K562 (cell line): Measurements from ENCODE around the gene TRMT112. TPM values are rescaled to one million over a fixed set of nuclear protein-coding genes. Genes with fewer than 3 reads are reported as not detected.
A peak's percentile ranks its signal among the peaks of the same experiment; 100 is the strongest.

Experiments used
- BHLHE40 ChIP-seq: IDR thresholded peaks from 2 replicates; pipeline ENCODE4 v1.6.1; 2011; ENCODE audit warnings: low read length, improper control_type of control experiment
- FOXK1 ChIP-seq: sonication (generic); formaldehyde crosslinking; IDR thresholded peaks from 2 replicates; pipeline ENCODE4 v1.8.0; 2022; ENCODE audit warnings: missing genetic modification reagents, mild to moderate bottlenecking, borderline replicate concordance
- KDM5B ChIP-seq: fragments of 200-600 bp; sonication (generic); IDR thresholded peaks from 2 replicates; pipeline ENCODE4 v1.6.1; 2012; ENCODE audit warnings: low read depth, mild to moderate bottlenecking, moderate library complexity, low read length, control low read depth, inconsistent platforms; ENCODE audit not compliant: insufficient replicate concordance
- KLF10 ChIP-seq: fragments of 250-450 bp; sonication (Bioruptor Pico); IDR thresholded peaks from 2 replicates; pipeline ENCODE4 v1.6.1; 2021; ENCODE audit warnings: matching md5 sums
- OTX1 ChIP-seq: fragments of 450-650 bp; formaldehyde crosslinking; IDR thresholded peaks from 2 replicates; pipeline ENCODE4 v1.4.0; 2022; ENCODE audit warnings: mild to moderate bottlenecking
- PCBP1 ChIP-seq: fragments of 200-400 bp; formaldehyde crosslinking; IDR thresholded peaks from 2 replicates; pipeline ENCODE4 v1.6.1; 2018; ENCODE audit warnings: mild to moderate bottlenecking, low read depth, low read length; ENCODE audit not compliant: poor library complexity, severe bottlenecking
- POLR2AphosphoS5 ChIP-seq: IDR thresholded peaks from 2 replicates; pipeline ENCODE4 v1.6.1; 2011; ENCODE audit warnings: mild to moderate bottlenecking, low read depth, low read length, moderate library complexity; ENCODE audit not compliant: control insufficient read depth, insufficient read depth
- RBM25 ChIP-seq: fragments of 200-400 bp; formaldehyde crosslinking; IDR thresholded peaks from 2 replicates; pipeline ENCODE4 v1.6.1; 2018; ENCODE audit warnings: low read length, low read depth, moderate library complexity; ENCODE audit not compliant: severe bottlenecking
- RFX5 ChIP-seq: IDR thresholded peaks from 2 replicates; pipeline ENCODE4 v1.6.1; 2011; ENCODE audit warnings: low read depth, mild to moderate bottlenecking, improper control_type of control experiment, low read length
- SIRT6 ChIP-seq: IDR thresholded peaks from one replicate; pipeline ENCODE4 v1.6.1; 2012; ENCODE audit warnings: low read depth, mild to moderate bottlenecking, control low read depth, inconsistent platforms, low read length, moderate library complexity
- SMAD1 ChIP-seq: fragments of 150-350 bp; IDR thresholded peaks from 2 replicates; pipeline ENCODE4 v1.6.1; 2014; ENCODE audit warnings: low read length, low read depth; ENCODE audit not compliant: partially characterized antibody
- SRF ChIP-seq, 2 experiments: fragments of 250-450, 450-650 bp in 1 of 2; sonication (Bioruptor Pico) in 1 of 2; sonication (generic) in 1 of 2; formaldehyde crosslinking; IDR thresholded peaks; 2 replicates each; pipeline versions ENCODE4 v1.5.0 to v1.5.1; 2020 to 2022; ENCODE audit warnings: mild to moderate bottlenecking in 1 of 2, missing genetic modification reagents in 1 of 2
- THRAP3 ChIP-seq: fragments of 450-650 bp; IDR thresholded peaks from 2 replicates; pipeline ENCODE4 v1.6.1; 2016; ENCODE audit warnings: mild to moderate bottlenecking, inconsistent platforms, borderline replicate concordance
- ZKSCAN3 ChIP-seq: fragments of 250-450 bp; sonication (Bioruptor Pico); IDR thresholded peaks from 2 replicates; pipeline ENCODE4 v1.4.0; 2020
- ZNF239 ChIP-seq: fragments of 250-450 bp; sonication (Bioruptor Pico); IDR thresholded peaks from 2 replicates; pipeline ENCODE4 v1.4.0; 2020; ENCODE audit warnings: mild to moderate bottlenecking
- ZNF384 ChIP-seq: IDR thresholded peaks from 2 replicates; pipeline ENCODE4 v1.6.1; 2012; ENCODE audit warnings: low read depth, low read length, improper control_type of control experiment
- polyA plus RNA-seq, 8 experiments: library from polyadenylated mRNA; depleted of rRNA in 4 of 8; stranded (reverse) in 5 of 8; unstranded in 3 of 8; fragments of >200 nt; fragmentation: Nextera tagmentation in 2 of 8; fragmentation: Illumina TruSeq in 1 of 8; extraction: Ambion mirVana in 2 of 8; extraction: Trizol in 1 of 8; gene quantifications; 2 replicates each; pipeline versions ENCODE4 v1.2.1 to v1.2.3, GENCODE V29; 2011 to 2014; ENCODE audit warnings: inconsistent platforms in 1 of 8, missing spikeins in 1 of 8
- total RNA-seq, 7 experiments: library from RNA; depleted of rRNA in 6 of 7; stranded (reverse); fragments of >200 nt in 6 of 7; fragmentation: Illumina TruSeq in 2 of 7; extraction: Trizol in 2 of 7; gene quantifications; 2 replicates each; pipeline versions ENCODE4 v1.2.1 to v1.2.3, GENCODE V29; 2011 to 2021; ENCODE audit warnings: low replicate concordance in 1 of 7
- TF ChIP-seq, protein P1 (sequence below): fragments of 450-650 bp; IDR thresholded peaks from 2 replicates; pipeline ENCODE4 v1.6.1; 2016; ENCODE audit warnings: borderline replicate concordance
- TF ChIP-seq, protein P2 (sequence below): sonication (generic); IDR thresholded peaks from 2 replicates; pipeline ENCODE4 v1.6.1; 2016
- TF ChIP-seq, protein P3 (sequence below): fragments of 450-650 bp; IDR thresholded peaks from one replicate; pipeline ENCODE4 v1.6.1; 2018; ENCODE audit warnings: mild to moderate bottlenecking, moderate library complexity; ENCODE audit not compliant: partially characterized antibody
- TF ChIP-seq, protein P4 (sequence below): sonication (generic); formaldehyde crosslinking; IDR thresholded peaks from 2 replicates; pipeline ENCODE4 v1.8.0; 2023; ENCODE audit warnings: mild to moderate bottlenecking, missing genetic modification reagents

The TRMT112 gene
- total and polyA plus RNA-seq, 9 of the 15 experiments (the other 6 are each of a cell fraction or from before 2014, with no cell fraction given): 162 to 444 (median 300) TPM

DNA sequence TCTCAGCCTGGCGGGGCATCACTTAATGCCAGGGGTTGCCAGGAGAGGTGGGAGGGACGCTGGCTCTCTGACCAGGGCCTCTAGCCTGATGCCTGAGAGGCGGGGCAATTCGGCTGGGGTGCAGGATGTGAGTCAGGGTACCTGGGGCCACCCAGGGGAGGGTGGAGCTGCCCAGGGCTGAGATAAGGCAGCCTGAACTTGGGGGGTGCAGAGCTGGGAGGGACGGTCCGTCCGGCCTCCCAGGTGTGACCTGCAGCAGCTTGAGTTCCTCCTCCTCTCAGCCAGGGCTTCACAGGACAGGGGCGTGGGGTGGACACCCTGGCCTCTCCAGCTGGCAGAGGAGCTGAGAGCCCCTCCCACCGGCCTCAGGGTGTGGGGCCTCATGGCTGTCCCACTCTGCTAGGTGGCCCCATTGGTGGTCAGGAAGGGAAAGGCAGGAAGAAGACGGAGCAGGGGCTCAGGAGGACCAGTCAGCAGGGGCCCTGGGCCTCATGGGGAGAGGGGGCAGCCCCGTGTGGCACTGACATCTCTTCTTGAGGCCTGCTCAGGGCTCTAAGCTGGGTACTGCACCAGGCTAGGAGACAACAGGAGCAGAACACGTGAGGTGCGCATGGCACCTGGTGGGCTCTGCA, 40.7 kb upstream of the TRMT112 start (continued):
- TF ChIP-seq ZNF239 (no peak), KDM5B (no peak), SMAD1 (no peak), KLF10 (CRISPR knock-in tag) (no peak), PCBP1 (no peak), SRF (CRISPR knock-in tag; IDR thresholded peaks at IDR 0.05) (no peak), ZKSCAN3 (no peak), BHLHE40 (peak; percentile 52), FOXK1 (CRISPR knock-in tag) (no peak), THRAP3 (no peak), SIRT6 (no peak), OTX1 (CRISPR knock-in tag) (no peak), RBM25 (no peak), ZNF384 (no peak), RFX5 (no peak), POLR2AphosphoS5 (no peak)
- TF ChIP-seq, protein P1, sequence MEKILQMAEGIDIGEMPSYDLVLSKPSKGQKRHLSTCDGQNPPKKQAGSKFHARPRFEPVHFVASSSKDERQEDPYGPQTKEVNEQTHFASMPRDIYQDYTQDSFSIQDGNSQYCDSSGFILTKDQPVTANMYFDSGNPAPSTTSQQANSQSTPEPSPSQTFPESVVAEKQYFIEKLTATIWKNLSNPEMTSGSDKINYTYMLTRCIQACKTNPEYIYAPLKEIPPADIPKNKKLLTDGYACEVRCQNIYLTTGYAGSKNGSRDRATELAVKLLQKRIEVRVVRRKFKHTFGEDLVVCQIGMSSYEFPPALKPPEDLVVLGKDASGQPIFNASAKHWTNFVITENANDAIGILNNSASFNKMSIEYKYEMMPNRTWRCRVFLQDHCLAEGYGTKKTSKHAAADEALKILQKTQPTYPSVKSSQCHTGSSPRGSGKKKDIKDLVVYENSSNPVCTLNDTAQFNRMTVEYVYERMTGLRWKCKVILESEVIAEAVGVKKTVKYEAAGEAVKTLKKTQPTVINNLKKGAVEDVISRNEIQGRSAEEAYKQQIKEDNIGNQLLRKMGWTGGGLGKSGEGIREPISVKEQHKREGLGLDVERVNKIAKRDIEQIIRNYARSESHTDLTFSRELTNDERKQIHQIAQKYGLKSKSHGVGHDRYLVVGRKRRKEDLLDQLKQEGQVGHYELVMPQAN: peak; percentile 32; the same call in 1 of the 2 replicates
- TF ChIP-seq, protein P2, sequence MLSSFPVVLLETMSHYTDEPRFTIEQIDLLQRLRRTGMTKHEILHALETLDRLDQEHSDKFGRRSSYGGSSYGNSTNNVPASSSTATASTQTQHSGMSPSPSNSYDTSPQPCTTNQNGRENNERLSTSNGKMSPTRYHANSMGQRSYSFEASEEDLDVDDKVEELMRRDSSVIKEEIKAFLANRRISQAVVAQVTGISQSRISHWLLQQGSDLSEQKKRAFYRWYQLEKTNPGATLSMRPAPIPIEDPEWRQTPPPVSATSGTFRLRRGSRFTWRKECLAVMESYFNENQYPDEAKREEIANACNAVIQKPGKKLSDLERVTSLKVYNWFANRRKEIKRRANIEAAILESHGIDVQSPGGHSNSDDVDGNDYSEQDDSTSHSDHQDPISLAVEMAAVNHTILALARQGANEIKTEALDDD: no peak
- TF ChIP-seq, protein P3, sequence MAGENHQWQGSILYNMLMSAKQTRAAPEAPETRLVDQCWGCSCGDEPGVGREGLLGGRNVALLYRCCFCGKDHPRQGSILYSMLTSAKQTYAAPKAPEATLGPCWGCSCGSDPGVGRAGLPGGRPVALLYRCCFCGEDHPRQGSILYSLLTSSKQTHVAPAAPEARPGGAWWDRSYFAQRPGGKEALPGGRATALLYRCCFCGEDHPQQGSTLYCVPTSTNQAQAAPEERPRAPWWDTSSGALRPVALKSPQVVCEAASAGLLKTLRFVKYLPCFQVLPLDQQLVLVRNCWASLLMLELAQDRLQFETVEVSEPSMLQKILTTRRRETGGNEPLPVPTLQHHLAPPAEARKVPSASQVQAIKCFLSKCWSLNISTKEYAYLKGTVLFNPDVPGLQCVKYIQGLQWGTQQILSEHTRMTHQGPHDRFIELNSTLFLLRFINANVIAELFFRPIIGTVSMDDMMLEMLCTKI: no peak
- TF ChIP-seq, protein P4, sequence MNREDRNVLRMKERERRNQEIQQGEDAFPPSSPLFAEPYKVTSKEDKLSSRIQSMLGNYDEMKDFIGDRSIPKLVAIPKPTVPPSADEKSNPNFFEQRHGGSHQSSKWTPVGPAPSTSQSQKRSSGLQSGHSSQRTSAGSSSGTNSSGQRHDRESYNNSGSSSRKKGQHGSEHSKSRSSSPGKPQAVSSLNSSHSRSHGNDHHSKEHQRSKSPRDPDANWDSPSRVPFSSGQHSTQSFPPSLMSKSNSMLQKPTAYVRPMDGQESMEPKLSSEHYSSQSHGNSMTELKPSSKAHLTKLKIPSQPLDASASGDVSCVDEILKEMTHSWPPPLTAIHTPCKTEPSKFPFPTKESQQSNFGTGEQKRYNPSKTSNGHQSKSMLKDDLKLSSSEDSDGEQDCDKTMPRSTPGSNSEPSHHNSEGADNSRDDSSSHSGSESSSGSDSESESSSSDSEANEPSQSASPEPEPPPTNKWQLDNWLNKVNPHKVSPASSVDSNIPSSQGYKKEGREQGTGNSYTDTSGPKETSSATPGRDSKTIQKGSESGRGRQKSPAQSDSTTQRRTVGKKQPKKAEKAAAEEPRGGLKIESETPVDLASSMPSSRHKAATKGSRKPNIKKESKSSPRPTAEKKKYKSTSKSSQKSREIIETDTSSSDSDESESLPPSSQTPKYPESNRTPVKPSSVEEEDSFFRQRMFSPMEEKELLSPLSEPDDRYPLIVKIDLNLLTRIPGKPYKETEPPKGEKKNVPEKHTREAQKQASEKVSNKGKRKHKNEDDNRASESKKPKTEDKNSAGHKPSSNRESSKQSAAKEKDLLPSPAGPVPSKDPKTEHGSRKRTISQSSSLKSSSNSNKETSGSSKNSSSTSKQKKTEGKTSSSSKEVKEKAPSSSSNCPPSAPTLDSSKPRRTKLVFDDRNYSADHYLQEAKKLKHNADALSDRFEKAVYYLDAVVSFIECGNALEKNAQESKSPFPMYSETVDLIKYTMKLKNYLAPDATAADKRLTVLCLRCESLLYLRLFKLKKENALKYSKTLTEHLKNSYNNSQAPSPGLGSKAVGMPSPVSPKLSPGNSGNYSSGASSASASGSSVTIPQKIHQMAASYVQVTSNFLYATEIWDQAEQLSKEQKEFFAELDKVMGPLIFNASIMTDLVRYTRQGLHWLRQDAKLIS (CRISPR knock-in tag): no peak
